GM19468 (cell line): ENCODE measurements around the gene TAF4B.
"Not testable (repeated sequence)": the region's sequence is repeated elsewhere in the genome, so short reads cannot be mapped to it uniquely, and the experiment has no call there.

Experiments
- ATAC-seq: cut with Tn5 transposase; IDR thresholded peaks from one replicate; pipeline ENCODE4 v1.9.1; 2021; ENCODE audit warnings: mild to moderate bottlenecking, moderate library complexity, moderate number of reproducible peaks; ENCODE audit not compliant: unreplicated experiment; ENCODE audit errors: extremely low read depth

The TAF4B gene, protein sequence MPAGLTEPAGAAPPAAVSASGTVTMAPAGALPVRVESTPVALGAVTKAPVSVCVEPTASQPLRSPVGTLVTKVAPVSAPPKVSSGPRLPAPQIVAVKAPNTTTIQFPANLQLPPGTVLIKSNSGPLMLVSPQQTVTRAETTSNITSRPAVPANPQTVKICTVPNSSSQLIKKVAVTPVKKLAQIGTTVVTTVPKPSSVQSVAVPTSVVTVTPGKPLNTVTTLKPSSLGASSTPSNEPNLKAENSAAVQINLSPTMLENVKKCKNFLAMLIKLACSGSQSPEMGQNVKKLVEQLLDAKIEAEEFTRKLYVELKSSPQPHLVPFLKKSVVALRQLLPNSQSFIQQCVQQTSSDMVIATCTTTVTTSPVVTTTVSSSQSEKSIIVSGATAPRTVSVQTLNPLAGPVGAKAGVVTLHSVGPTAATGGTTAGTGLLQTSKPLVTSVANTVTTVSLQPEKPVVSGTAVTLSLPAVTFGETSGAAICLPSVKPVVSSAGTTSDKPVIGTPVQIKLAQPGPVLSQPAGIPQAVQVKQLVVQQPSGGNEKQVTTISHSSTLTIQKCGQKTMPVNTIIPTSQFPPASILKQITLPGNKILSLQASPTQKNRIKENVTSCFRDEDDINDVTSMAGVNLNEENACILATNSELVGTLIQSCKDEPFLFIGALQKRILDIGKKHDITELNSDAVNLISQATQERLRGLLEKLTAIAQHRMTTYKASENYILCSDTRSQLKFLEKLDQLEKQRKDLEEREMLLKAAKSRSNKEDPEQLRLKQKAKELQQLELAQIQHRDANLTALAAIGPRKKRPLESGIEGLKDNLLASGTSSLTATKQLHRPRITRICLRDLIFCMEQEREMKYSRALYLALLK

DNA sequence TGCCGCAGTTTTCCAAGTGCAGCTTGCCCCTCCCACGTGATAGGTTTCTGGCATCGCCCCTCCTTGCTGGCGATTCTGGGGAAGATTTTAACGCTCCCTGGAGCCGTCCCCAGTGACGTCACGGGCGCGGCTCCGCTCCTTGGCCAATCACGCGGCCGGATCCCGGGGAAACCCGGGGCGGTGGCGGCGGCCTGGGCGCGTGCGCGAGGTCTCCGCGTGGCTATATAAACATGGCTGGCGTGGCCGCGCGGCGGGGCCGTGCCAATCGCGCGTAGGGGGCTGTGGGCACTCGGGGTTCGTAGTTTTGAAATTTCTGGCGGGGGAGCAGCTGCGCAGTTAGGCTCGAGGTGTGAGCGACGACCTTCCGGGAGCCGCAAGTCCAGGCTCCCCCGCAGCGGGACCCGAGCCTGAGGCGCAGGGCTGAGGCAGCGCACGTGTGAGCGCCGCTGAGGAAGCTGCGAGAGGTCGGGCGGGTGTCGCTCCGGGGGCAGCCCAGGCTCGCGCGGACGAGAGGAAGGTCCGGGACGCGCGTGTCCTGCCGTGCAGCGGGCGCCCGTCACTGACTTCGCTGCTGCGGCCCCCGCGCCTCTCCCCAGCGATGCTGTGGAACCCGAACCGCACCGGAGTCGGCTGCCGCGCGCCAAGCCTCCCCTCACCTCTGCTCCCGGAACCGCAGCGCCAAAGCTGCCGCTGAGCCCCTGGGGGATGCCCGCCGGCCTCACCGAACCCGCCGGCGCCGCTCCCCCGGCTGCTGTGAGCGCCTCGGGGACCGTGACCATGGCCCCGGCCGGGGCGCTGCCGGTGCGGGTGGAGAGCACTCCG, at the start of gene TAF4B:
TSS of gene TAF4B (plus strand) at position 217 of the 822 bp plus-strand sequence. CDS start at position 706, 489 bp downstream.
- peak; percentile 80 for ATAC-seq

DNA sequence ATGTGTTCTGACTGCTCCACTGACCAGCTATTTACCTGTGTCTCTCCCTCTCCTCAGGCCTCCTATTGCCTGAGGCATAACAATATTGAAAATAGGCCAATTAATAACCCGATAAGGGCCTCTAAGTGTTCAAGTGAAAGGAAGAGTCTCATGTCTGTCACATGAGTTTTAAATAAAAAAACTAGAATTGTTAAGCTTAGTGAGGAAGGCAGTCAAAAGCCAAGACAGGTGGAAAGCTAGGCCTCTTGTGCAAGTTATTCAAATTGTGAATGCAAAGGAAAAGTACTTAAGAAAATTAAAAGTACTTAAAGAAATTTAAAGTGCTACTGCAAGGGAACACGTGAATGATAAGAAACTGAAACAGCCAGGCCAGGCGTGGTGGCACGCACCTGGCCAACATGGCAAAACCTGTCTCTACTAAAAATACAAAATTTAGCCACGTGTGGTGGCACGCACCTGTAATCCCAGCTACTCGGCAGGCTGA, 44.9 kb upstream of the TAF4B start:
- ATAC-seq, result peak; percentile 49

DNA sequence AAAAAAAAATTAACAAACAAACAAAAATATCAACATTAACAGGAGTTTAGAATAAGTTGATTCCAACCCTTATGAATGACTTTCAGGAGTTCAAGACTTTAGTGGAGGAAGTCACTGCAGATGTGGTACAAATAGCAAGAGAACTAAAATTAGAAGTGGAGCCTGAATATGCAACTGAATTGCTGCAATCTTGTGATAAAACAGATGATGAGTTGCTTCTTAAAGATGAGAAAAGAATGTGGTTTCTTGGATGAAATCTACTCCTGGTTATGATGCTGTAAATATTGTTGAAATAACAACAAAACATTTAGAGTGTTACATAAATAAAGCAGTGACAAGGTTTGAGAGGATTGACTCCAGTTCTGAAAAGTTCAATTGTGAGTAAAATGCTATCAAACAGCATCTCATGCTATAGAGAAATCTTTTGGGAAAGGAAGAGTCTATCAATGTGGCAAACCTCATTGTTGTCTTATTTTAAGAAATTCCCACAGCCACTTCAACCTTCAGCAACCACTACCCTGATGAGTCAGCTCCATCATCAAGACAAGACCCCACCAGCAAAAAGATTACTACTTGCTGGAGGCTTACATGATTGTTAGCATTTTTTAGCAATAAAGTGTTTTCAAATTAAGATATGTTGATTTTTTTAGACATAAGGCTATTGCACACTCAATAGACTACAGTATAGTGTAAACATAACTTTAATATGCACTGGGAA, 42.7 kb upstream of the TAF4B start:
- ATAC-seq, result no peak

DNA sequence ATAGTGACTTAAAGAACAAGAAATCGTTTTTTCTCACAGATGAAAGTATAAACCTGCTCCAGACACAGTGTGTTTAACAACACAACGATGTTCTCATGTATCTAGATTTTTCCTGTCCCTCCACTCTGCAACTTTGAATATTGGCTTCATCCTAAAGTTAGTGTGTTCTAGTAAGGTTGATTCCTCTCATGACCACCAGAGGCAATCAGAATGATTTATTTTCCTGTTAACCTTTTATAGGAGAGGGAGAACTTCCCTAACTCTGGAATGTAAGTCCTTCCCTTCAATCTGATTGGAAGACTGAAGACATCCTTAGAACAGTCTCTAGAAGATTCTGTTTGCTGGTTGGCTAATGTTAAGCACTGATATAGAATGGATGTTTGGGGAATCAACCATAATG, 41.0 kb upstream of the TAF4B start:
- no peak for ATAC-seq

DNA sequence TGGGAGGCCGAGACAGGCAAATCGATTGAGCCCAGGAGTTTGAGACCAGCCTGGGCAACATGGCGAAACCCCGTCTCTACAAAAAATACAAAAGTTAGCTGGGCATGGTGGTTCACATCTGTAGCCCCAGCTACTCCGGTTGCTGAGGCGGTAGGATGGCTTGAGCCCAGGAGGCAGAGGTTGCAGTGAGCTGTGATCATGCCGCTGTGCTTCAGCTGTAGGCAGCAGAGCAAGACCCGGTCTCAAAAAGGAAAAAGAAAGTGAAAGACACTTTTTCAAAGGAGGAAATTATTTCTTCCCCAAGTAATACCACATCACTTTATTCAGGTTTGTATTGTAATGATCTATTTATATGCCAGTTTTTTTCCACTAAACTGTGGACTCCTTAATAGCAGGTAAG, 35.7 kb upstream of the TAF4B start:
- ATAC-seq, result peak; percentile 82

DNA sequence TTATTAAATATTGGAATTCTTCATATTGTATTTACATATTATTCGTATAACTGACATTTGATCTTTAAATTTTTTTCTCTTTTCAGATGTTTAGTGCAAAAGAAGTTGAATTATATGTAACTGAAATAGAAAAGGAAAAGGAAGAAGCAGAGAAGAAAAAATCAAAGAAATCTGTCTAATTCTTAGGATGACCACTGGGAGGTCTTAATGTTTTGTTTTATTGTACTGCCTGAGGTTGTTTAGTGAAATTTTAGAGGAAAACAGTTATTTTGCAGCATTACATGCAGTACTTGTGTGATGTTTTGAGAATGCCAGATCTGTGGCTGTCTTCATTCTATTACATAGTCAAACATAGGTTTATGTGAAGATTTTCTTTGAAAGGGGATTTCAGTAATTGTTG, 34.0 kb upstream of the TAF4B start:
- ATAC-seq, result no peak

DNA sequence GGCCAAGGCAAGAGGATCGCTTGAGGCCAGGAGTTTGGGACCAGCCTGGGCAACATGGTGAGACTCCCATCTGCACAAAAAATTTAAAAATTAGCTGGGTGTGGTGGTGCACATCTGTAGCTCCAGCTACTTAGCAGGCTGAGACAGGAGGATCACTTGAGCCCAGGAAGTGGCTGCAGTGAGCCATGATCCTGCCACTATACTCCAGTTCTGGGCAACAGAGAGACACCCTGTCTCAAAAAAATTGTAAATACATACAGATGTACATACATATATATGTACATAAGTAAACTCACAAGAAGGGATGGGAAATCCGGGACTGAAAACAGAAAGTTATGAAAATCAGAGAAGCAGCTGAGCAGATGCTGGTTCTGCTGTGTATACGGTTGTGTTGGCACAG, 29.6 kb upstream of the TAF4B start:
- ATAC-seq, result no peak

DNA sequence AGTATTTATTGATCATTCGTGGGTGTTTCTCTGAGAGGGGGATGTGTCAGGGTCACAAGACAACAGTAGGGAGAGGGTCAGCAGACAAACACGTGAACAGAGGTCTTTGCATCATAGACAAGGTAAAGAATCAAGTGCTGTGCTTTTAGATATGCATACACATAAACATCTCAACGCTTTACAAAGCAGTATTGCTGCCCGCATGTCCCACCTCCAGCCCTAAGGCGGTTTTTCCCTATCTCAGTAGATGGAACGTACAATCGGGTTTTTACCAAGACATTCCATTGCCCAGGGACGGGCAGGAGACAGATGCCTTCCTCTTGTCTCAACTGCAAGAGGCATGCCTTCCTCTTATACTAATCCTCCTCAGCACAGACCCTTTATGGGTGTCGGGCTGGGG, 24.2 kb upstream of the TAF4B start:
- ATAC-seq, result not testable (repeated sequence)

DNA sequence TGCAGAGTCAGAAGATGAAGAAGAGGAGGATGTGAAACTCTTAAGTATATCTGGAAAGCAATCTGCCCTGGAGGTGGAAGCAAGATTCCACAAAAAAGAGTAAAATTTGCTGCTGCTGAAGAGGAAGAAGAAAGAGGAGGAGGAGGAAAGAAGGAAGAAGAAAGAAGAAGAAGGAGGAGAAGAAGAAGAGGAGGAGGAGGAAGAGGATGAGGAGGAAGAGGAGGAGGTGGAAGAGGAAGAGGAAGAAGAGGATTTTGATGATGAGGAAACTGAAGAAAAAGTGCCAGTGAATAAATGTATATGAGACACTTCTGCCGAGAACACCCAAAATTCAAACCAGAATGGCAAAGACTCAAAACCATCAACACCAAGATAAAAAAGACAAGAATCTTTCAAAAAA, 20.9 kb upstream of the TAF4B start:
- no peak for ATAC-seq

DNA sequence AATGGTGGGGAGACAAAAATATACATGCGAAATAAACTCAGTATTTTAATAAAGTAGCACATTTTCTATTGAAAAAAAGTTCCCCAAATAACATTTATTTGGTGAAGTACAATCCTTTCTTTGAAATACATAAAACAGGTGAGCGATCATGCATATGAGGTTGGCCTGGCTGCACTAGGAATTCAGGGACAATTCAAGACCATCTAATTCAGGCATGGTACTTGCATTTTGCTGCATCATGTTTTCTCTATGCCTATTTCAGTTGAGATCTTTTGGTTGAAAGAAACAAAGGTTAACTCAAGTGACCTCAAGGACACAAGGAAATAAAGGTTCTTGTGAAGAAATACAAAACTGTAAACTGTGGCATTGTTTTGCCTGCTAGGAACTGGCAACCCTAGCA, 19.8 kb upstream of the TAF4B start:
- ATAC-seq, result no peak

DNA sequence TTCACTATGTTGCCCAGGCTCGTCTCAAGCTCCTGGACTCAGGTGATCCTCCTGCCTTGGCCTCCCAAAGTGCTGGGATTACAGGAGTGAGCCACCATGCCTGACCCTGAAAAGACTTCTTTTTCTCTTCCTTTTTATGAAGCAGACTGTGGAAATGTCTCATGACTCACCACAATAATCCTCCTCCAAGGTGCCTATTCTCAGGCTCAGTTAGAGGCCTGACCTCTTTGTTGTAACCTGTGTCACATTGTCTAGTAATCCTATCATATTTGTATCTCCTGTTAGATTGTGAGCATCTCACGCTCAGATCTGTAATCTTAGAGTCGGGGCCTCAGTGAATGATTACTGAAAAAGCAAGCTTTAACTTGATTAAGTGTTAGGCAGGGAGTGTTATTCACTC, 18.3 kb upstream of the TAF4B start:
- no peak for ATAC-seq

DNA sequence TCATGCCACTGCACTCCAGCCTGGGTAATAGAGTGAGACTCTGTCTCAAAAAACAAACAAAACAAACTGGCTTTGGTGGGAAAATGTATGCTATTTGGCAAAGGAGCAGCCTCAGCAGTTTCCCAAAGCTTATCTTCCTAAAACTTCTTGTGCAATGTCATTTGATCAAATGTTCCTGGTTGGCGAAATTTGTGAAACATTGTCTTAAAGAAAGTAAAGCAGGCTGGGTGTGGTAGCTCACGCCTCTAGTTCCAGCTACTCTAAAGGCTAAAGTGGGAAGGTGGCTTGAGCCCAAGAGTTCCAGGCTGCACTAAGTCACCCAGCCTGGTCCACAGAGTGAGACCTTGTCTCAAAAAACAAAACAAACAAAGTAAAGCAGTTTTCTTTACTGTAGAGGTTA, 17.3 kb upstream of the TAF4B start:
- ATAC-seq, result no peak

DNA sequence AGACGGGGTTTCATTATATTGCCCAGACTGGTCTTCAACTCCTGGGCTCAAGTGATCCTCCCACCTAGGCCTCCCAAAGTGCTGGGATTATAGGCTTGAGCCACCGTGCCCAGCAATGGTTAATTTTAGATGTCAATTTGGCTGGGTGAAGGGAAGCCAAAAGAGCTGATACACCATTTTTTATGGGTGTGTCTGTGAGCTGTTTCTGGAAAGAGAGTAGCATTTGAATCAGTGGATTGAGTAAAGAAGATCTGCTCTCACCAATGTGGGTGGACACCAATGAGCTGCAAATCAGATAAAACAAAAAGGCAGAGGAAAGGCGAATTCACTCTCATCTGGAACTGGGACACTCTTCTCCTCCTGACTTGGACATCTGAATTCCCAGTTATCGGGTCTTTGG, 16.1 kb upstream of the TAF4B start:
- no peak for ATAC-seq

DNA sequence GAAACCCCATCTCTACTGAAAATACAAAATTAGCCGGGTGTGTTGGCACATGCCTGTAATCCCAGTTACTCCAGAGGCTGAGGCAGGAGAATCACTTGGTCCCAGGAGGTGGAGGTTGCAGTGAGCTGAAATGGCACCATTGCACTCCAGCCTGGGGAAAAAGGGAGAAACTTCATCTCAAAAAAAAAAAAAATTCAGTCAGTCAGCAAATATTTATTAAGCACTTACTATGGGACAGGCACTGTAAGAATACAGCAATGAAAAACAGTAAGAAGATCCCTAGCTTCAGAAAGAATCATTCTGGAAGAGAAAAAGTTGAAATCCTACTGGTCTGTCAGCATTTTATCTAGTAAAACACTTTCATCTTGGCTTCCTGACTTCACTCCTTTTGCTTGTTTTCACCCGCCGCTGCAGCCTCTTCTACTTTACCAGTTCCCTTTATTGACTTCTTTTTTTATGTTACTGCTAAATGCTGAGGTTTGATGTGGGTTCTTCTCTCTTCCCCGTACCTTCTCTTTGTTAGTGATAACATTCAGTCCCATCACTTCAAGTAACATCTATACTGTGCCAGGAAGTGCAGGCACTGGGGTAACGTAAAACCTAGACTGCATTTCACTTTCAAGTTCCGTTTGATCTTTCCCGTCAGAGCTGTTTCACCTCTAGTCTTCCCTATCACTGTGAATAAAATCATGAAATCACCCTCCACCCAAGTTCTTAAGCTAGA, 10.8 kb upstream of the TAF4B start:
- peak; percentile 79 for ATAC-seq

DNA sequence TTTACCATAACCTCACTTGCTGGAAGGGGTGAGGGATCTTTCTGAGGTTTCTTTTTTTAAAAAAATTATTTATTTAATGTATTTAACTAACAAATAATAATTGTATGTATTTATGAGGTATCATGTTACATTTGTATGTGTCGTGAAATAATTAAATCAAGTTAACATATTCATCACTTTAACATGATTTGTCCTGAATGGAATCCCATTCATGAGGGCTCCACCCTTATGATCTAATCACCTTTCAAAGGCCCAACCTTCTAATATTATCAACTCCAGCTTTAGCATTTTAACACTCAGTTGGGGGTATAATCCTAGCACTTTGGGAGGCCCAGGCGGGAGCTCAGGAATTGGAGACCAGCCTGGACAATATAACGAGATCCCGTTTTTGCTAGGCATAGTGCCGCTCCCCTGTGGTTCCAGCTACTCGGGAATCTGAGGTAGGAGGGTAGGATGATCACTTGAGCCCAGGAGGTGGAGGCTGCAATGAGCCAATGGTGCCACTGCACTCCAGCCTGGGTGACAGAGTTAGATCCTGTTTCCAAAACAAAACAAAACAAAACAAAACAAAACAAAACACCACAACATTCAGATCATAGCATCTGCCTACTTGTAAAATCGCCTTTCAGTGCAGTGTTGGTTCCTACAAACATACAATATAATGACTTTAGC, 1.1 kb upstream of the TAF4B start:
- ATAC-seq, result no peak

DNA sequence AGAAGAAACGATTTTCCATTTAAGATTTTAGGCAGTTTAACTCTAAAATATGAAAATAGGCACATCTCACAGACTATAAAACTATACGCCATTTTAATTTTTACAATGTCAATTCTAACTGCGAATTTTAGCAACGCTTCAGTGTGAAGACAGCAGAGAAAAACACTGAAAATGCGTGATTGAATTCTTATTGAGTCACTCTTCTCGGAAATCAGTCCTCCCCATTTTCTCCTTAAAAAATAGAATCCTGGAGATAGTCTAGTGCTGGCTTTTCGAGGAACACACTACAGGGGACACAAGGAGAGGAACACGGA, 373 bp upstream of the TAF4B start:
- ATAC-seq, result no peak

DNA sequence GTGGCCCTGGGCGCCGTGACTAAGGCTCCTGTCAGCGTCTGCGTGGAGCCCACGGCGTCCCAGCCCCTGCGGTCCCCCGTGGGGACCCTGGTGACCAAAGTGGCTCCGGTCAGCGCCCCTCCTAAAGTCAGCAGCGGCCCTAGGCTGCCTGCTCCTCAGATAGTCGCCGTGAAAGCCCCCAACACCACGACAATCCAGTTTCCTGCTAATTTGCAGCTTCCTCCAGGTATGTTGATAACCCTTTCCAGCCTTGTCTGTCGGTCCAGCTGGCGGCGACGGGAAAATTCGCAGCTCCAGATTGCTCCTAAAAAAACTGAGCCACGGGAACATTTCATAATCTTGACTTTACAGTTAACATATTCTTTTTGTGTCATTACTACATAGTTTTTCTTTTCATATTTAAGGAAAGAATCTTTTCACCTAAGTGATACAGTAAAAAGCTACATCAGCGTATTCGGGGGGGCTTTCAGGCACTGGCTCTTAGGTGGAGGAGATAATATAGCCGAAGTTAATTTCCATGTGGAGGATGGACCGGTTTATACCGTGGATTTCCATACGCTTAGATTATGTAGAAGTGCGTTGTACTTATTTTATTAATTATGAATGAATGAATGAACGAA, 916 bp downstream of the TAF4B start:
- no peak for ATAC-seq

DNA sequence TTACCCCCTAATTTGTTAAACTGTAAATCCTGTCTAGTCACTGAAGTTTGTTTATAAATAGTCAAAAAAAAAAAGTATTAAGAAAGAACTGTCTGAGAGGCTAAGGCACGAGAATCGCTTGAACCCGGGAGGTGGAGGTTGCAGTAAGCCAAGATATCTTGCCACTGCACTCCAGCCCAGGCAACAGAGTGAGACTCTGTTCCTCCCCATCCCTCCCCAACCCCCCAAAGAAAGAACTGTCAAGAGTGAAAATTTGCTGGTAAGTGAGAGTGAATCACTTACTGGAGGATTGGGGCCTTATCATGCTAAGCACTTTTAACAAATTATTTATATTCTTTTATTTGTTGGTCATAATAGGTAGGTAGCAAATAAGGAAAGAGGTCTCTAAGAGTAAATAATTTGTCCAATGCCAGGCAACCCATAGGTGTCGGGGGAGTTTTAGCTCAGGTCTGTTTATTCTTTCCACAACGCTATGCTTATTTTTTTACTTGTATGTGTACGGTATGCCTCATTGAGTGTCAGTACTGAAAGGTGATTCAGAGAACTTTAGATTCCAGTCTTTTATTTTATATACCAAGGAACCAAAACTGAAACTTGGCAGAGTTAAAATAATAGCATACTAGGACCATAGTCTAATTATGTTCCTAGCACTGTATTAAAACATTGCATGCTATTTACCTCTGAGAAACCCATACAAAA, 2.5 kb downstream of the TAF4B start:
- no peak for ATAC-seq
